HG03342 (cell line): ENCODE measurements around the gene APOC4.
"Not testable (repeated sequence)": the region's sequence is repeated elsewhere in the genome, so short reads cannot be mapped to it uniquely, and the experiment has no call there.

Experiments
- ATAC-seq: cut with Tn5 transposase; IDR thresholded peaks from one replicate; pipeline ENCODE4 v1.9.1; 2021; ENCODE audit warnings: mild to moderate bottlenecking, moderate library complexity; ENCODE audit not compliant: unreplicated experiment

APOC4 gene, protein sequence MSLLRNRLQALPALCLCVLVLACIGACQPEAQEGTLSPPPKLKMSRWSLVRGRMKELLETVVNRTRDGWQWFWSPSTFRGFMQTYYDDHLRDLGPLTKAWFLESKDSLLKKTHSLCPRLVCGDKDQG

GRCh38 chr19:44942067-44942571 lies at the start of gene APOC4:
Gene APOC4 (plus strand): TSS chr19:44942237. CDS start chr19:44942278, 41 bp downstream.
- no peak for ATAC-seq

- ATAC-seq = no peak
These were observed 49.1 kb upstream of the APOC4 start for GRCh38 chr19:44892932-44893331.

DNA sequence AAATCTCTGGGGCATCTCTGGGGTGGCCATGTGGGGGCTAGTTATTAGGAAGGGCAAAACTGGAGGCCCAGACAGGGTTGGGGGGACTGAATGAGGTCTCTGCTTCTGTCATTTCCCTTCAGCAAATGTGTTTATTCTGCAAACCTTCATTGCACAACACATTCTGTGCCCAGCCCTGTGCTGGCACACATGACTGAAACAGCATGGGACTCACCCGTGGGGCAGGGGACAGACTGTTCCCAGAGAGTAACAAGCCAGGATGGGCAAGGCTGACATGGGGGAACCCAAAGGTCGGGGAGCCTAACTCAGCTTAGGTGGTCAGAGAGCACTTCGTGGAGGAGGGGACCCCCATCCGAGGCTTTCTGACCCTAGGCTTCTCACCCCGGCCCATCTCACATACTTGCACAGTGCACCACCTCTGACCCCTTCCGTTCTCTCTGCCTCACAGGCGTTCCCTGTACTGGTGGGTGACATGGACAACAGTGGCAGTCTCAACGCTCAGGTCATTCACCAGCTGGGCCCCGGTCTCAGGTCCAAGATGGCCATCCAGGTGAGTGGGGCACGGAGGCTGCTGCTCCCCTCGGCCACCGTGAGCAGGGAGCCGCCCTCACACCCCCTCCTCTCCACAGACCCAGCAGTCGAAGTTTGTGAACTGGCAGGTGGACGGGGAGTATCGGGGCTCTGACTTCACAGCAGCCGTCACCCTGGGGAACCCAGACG lies 48.5 kb upstream of the APOC4 start:
- no peak for ATAC-seq

DNA sequence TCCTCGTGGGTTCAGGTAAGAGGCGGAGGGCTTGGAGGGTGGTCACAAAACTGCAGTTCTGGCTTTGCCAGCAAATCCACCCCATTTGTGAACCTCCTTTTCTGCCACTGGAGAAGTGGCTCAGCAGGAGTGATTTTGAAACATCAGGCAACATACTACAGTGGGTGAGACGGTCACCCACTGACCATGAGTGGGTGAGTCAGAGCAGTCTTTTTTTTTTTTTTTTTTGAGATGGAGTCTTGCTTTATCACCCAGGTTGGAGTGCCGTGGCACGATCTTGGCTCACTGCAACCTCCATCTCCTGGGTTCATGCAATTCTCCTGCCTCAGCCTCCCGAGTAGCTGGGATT lies 48.0 kb upstream of the APOC4 start:
- ATAC-seq = no peak

GRCh38 chr19:44894946-44895345 lies 47.1 kb upstream of the APOC4 start:
- no peak for ATAC-seq

DNA sequence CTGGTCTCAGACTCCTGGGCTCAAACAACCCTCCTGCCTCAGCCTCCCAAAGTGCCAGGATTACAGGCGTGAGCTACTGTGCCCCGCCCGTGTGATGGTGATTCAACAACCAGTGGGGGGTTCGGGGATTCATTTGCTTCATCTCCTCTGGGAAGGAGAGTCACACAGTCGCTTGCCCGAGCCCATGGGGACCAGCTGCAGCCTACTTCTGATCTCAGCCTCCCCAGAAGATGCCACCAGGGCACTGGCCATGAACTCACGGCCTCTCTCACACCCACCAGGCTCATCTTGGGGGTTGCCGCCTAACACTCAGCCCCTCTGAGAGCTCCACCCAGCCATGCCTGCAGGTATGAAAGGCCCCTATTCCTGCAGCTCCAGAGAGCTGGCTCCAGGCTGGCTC lies 44.2 kb upstream of the APOC4 start:
- ATAC-seq = no peak

DNA sequence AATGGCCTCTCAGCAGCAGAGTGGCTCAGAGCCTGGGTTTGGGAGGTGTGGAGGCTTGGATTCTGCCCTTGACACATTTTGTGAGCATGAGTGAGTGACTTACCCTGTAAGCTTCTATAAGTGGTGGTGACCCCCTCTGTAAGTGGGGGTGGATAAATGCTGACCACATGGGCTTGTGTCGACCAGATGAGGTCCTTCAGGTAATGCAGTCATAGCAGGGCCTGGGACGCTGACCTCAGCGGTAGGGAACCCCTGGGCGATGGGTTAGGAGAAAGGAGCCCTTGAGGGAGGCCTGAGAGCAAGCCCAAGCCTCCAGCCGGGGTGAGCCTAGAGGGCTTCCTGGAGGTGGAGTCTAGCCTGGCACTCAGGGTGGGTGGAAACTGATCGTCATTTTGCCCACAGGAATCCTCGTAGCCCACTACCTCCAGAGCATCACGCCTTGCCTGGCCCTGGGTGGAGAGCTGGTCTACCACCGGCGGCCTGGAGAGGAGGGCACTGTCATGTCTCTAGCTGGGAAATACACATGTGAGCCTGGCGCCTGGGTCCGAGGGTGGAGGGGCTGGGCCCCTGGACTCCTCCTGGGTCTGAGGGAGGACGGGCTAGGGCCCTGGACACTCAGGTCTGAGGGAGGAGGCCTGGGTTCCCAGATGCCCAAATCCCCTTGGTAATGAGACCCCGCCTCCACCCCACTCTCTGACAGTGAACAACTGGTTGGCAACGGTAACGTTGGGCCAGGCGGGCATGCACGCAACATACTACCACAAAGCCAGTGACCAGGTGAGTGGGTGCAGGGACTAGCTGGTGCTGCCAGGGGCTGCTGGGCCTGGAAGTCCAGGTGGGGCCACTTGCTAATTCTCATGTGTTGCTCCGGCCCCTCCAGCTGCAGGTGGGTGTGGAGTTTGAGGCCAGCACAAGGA lies 41.5 kb upstream of the APOC4 start:
- no peak for ATAC-seq

GRCh38 chr19:44903216-44903601 lies 38.8 kb upstream of the APOC4 start:
- ATAC-seq = no peak

DNA sequence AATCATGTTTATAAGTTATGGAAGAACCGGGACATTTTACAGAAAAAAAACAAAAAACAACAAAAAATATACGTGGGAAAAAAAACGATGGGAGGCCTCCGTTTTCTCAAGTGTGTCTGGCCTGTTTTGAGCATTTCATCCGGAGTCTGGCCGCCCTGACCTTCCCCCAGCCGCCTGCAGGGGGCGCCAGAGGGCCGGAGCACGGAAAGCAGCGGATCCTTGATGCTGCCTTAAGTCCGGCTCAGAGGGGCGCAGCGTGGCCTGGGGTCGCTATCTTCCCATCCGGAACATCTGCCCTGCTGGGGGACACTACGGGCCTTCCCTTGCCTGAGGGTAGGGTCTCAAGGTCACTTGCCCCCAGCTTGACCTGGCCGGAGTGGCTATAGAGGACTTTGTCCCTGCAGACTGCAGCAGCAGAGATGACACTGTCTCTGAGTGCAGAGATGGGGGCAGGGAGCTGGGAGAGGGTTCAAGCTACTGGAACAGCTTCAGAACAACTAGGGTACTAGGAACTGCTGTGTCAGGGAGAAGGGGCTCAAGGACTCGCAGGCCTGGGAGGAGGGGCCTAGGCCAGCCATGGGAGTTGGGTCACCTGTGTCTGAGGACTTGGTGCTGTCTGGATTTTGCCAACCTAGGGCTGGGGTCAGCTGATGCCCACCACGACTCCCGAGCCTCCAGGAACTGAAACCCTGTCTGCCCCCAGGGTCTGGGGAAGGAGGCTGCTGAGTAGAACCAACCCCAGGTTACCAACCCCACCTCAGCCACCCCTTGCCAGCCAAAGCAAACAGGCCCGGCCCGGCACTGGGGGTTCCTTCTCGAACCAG lies 38.2 kb upstream of the APOC4 start:
- no peak for ATAC-seq

DNA sequence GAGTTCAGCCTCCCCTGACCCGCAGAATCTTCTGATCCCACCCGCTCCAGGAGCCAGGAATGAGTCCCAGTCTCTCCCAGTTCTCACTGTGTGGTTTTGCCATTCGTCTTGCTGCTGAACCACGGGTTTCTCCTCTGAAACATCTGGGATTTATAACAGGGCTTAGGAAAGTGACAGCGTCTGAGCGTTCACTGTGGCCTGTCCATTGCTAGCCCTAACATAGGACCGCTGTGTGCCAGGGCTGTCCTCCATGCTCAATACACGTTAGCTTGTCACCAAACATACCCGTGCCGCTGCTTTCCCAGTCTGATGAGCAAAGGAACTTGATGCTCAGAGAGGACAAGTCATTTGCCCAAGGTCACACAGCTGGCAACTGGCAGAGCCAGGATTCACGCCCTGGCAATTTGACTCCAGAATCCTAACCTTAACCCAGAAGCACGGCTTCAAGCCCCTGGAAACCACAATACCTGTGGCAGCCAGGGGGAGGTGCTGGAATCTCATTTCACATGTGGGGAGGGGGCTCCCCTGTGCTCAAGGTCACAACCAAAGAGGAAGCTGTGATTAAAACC lies 37.5 kb upstream of the APOC4 start:
- ATAC-seq = no peak

GRCh38 chr19:44905437-44906160 lies 36.4 kb upstream of the APOC4 start, which contains the start of gene APOE:
Gene APOE (plus strand): TSS chr19:44905796. CDS start chr19:44906625, 829 bp downstream.
- no peak for ATAC-seq

GRCh38 chr19:44907613-44908012 lies 34.4 kb upstream of the APOC4 start:
- ATAC-seq = no peak

DNA sequence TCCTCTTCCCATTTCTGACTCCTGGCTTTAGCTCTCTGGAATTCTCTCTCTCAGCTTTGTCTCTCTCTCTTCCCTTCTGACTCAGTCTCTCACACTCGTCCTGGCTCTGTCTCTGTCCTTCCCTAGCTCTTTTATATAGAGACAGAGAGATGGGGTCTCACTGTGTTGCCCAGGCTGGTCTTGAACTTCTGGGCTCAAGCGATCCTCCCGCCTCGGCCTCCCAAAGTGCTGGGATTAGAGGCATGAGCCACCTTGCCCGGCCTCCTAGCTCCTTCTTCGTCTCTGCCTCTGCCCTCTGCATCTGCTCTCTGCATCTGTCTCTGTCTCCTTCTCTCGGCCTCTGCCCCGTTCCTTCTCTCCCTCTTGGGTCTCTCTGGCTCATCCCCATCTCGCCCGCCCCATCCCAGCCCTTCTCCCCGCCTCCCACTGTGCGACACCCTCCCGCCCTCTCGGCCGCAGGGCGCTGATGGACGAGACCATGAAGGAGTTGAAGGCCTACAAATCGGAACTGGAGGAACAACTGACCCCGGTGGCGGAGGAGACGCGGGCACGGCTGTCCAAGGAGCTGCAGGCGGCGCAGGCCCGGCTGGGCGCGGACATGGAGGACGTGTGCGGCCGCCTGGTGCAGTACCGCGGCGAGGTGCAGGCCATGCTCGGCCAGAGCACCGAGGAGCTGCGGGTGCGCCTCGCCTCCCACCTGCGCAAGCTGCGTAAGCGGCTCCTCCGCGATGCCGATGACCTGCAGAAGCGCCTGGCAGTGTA lies 33.8 kb upstream of the APOC4 start:
- ATAC-seq = no peak

DNA sequence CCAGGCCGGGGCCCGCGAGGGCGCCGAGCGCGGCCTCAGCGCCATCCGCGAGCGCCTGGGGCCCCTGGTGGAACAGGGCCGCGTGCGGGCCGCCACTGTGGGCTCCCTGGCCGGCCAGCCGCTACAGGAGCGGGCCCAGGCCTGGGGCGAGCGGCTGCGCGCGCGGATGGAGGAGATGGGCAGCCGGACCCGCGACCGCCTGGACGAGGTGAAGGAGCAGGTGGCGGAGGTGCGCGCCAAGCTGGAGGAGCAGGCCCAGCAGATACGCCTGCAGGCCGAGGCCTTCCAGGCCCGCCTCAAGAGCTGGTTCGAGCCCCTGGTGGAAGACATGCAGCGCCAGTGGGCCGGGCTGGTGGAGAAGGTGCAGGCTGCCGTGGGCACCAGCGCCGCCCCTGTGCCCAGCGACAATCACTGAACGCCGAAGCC lies 33.2 kb upstream of the APOC4 start:
- no peak for ATAC-seq

GRCh38 chr19:44909775-44910174 lies 32.3 kb upstream of the APOC4 start:
- no peak for ATAC-seq

DNA sequence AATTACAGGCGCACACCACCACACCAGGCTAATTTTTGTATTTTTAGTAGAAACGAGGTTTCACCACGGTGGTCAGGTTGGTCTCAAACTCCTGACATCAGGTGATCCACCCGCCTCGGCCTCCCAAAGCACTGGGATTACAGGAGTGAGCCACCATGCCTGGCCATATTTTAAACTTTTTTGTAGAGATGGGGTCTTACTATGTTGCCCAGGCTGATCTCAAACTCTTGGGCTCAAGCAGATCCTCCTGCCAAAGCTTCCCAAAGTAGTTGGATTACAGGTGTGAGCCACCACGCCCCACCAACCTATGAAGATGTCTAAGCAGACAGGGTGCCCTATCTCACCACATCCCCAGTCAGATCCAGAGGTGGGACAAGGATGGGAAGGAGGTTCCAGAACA lies 30.1 kb upstream of the APOC4 start:
- ATAC-seq = not testable (repeated sequence)

- ATAC-seq = no peak
These were observed 29.2 kb upstream of the APOC4 start for GRCh38 chr19:44912854-44913253.

GRCh38 chr19:44913512-44914432 lies 28.3 kb upstream of the APOC4 start:
- ATAC-seq = not testable (repeated sequence)
